Measurements from ENCODE around the gene CACYBP.

Gene CACYBP

DNA sequence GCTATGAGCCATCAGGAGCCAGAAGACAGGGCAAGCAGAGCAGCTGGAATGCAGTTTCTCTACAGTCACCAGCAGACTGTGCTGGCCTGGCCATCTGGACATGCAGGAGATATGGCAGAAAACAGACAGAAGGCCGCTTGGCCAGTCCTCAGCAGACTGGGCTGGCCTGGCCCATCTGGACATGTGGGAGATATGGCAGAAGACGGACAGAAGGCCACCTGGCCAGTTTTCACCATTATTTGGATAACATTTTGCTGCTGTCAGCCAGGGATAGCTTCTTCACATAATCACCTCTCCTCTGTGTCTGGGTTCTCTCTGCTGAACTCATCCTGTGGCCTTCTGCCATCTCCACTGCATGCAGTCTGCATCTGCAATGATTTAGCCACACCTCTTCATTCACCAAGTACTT, 25.0 kb upstream of the CACYBP start:
- no peak for DNase-seq

DNA sequence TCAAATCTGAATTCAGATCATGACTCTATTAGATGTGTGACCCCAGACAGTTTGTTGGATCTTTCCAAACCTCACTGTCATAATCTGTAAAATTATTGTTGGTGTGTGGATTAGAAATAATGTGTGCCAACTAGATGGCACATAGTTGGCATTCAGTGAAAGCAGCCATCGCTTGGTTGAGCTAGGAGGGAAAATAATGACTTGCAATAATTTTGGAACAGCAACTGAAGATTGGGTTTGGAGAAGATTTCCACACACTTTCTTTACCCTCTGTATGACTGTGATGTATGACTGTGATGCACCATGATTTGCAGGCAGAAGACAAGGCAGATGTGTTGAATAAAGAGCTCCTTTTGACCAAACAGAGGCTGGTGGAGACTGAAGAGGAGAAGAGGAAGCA, 24.0 kb upstream of the CACYBP start:
- no peak for DNase-seq

DNA sequence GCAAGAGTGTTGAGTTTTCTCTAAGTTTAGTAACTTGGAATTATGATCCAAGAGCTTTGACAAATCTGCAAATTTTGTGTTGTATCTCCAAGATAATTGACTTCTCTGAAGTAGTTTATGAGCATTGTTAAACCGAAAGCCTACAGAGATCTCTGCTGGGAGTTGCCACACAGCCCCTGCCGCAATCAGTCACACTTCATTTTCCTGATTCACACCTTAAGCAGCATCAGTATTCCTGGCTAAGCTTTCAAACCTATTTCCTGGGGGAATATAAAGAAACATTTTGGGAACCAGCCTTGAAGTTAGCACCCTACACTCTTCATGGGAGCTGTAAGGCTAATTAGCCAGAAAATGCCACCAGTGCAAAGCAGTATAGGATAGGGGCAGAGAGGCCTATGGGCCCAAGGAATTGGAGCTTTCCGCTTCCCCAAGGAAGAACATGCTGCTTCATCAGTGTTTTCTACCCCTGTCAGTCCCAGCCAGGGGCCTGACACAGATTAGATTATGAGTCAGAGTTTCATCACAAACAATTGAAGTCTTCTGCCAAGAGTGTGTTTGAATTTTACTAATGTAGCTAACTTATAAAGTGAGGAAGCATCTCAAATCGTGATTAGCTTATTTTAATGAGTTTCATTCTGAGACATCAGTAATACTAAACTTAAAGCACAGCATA, 23.2 kb upstream of the CACYBP start:
- DNase-seq = no peak

DNA sequence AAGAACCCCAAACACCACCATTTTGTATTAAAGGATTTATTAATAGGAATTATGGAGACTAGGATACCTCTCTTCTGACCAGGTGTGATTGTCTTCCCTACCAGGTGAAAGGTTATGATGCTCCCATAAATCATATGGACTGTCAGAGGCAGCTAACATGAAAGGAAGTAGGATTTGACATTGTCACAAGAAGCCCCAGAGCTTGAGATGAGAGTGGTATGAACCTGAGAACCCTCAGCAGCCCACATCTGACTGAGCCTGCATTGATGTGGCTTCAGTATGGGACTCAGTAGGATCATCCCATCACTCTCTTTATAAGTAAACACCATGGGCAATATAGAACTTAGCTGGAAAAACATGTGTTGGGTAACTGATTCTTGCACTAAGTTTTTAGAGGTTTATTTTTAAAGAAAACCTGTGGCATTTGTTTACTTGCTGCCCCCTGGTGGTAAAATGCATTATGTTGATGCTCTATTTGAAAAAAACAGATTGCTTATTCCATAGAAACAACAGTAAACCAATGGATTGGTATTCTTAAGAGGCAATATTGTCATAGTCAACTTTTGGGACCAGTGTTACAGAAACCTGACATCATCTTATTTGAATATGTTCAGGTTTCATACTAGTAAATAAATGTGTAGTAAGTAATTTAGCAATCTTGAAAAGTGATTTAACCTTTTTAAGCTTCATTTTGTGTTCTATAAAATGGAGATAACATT, 16.6 kb upstream of the CACYBP start:
- DNase-seq = no peak

DNA sequence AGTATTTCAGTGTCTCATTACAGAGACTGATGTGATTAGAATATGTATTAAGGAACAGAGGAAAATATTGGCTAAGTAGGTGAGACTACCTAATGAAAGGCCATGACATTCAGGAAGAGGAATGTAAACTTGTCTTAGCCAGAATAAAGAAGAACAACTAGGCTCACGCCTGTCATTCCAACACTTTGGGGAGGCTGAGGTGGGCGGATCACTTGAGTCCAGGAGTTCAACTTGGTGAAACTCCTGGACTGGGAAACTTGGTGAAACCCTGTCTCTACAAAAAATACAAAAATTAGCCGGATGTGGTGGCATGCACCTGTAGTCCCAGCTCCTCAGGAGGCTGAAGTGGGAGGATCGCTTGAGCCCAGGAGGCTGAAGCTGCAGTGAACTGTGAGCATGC, 14.8 kb upstream of the CACYBP start:
- DNase-seq = no peak

DNA sequence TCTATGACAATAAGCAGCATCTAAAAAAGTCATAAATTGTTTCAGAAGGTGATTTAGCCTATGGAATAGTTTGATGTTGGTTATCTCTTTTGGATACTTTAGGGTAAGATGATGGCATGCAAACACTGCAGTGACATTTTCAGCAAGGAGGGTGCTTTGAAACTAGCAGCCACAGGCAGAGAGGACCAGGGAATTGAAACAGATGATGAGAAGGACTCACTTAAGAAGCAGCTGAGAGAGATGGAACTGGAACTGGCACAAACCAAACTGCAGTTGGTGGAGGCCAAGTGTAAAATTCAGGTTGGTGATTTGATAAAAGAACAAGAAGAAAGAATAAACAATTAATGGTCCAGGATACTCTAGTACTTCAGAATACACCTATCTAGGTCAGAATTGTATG, 11.2 kb upstream of the CACYBP start:
- DNase-seq = no peak

DNA sequence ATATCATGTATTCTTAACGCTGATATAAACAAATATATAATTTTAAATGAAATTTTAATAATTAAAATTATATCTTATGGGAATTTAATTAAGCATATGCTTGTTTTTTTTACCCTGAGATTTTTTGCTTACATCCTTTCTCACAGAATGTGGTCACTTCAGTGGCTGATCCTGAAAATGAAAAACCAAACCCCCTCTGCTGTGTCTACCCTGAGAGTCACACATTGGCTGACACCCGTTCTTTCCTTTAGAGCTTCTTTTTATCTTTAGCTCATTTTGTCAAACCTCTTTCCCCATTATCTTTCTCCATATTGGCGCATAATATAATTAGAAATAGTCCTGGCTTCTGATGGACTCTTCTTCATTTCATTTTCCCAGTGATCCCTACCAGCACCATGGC, 10.8 kb upstream of the CACYBP start:
- DNase-seq = no peak

DNA sequence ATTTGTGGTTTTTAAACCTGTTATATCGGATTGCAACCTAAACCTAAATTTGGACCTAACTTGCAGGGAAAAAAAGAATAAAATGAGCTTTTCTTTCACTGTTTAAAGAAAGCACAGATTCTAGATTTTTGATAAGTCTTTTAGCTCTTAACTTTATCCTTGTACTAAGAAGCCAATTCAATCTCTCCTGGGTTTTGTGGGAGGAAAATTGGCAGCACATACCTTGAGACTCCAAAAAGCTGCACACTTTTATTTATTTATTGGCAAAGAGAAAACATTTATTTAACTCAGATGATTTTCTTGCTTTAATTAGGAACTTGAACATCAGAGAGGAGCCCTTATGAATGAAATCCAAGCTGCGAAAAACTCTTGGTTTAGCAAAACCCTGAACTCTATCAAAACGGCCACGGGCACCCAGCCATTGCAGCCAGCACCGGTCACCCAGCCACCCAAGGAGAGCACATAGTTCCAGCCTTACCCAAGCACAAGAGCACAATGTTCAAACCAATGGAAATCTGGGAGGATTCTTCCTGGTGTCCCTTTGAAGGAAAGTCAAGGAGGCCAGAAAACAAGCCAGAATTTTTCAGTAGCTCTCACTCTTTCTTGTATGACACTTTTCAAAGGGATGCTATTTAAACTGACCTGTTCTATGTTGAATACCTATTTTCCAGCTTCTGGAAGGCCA, 10.1 kb upstream of the CACYBP start:
- no peak for DNase-seq

DNA sequence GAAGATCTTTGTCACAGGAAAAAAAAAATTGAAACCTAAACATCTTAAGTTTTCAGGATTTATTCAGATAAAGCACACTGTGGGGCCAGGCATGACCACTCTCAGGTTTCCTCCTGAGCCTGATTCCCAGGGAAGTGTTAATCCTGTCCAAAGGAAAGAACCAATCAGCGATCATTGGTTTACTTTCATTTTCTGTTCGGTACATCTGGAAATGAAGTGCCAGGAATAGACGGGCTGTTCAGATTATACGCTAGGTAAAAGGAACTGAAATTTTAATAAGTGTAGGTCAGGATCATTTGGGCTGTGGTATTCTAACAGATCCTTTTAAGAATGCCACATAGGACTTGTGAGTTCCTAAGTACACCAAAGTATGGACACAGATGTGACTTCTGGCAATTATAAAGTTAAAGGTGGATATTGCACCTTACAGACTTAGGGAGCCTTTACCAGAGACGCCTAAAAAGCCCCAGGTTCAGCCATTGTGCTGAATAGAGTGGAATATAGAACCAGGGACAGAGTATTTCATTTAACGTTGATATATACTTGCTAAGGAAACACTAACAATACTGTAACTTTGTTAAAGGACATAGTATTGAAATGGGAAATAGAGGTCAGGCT, 9.3 kb upstream of the CACYBP start:
- no peak for DNase-seq

DNA sequence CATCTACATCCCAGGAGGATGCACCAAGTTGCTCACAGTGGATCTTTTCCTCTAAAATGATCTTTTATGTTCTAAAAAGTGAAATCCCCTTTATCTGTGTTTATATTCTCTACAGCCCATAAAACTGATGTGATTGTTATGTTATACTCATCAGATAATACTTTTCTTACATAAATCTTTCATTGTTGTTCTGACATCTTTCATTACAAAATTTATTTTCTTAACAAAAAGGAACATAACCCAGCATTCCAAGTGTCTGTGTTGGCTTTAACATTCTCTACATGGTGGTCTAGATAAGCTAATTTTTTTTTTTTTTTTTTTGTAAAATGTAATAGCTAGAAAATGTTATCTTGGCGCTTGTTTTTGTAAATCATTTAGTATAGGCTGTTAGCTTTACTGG, 8.3 kb upstream of the CACYBP start:
- no peak for DNase-seq

DNA sequence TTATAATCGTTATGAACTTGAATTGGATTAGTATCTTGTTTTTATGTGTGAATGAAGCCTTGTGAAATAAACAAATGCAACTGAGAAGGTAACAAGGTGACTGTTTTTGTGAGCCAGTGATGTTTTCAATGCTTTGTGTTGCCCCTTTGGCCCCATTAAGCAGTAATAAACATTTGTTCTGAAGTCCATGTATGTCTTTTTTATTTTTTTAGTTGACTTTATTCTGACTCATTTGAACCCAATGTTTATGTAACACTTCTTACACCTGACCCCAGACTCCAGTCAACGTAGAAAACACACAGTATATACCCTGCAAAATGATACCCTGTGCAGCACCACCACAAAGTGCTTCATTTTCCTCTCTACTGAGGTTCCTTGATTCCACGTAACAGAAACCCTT, 4.6 kb upstream of the CACYBP start:
- DNase-seq = no peak

DNA sequence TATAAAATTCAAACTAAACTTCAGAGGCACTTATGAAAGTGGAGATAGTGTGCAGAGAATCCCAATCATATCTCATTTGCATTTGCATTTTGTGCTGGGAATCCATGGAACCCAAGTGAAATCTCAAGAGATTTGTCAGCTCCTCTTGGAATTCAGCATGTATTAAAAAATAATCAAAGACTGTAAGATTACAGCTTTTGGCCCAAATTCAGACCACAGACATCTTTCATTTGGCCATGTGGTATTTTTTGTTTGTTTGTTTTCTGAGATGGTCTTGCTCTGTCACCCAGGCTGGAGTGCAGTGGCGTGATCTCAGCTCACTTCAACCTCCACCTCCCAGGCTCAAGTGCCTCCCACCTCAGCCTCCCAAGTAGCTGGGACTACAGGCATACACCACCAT, 3.8 kb upstream of the CACYBP start:
- no peak for DNase-seq

DNA sequence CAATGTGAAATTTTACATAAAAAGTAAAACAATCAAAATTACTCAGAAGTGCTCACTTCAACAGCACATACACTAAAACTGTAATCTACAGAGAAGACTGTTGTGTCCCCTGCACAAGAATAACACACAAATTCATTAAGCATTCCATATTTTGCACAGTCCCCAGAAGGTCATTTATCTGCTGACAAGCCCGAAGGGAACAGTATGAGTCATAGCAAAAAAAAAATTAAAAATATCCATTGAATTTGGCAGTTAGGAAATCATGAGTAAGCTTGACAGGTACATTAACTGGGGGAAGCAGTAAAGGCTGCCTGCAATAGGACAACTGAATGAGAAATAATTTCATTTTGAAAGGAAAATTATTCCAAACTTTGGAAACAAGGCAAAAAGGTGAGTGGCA, 3.3 kb upstream of the CACYBP start:
- DNase-seq = no peak

DNA sequence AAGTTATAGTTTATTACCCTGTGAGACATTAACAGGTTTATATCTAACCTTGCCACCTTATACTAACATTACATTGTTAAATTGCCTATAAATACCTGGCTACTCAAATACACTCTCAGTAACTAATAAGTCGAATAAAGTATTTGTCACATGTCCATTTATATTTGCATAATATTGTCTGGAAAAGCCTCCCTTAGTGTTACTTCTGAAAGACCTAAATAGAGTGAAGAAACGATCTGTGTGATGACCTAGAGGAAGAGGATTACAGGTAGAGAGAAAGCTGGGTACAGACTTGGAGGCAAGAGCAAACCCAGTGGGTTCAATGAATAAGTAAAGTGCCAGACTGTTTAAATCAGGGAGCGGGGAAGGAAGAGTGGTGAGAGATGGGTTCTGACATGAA, 2.7 kb upstream of the CACYBP start:
- DNase-seq = no peak

DNA sequence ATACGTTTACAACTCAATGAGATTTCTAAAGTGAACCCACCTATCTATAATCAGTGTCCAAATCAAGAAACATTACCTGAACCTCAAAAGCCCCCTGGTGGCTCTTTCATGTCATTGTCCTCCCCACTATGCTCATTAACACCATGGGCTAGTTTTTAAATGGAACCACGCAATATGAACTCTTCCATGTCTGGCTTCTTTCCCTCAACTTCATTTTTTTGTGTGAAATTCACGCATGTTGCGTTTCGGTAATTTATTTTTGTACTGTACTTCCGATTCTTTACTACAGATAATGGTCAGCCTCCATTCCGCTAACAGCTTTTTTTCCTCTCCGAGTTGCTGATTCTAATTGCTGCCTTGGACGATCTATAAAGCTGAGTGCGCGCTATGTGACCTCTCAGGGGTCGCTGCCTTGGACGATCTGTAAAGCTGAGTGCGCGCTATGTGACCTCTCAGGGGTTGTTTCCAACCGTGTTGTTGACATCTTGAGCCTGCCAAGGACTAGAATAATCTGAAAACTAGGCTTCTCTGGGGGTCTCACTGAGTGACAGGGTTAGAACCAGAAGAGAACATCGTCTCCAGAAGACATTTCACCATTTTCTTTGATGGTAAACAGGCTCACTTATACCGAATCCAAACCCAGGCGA, 1.1 kb upstream of the CACYBP start:
- DNase-seq = no peak

DNA sequence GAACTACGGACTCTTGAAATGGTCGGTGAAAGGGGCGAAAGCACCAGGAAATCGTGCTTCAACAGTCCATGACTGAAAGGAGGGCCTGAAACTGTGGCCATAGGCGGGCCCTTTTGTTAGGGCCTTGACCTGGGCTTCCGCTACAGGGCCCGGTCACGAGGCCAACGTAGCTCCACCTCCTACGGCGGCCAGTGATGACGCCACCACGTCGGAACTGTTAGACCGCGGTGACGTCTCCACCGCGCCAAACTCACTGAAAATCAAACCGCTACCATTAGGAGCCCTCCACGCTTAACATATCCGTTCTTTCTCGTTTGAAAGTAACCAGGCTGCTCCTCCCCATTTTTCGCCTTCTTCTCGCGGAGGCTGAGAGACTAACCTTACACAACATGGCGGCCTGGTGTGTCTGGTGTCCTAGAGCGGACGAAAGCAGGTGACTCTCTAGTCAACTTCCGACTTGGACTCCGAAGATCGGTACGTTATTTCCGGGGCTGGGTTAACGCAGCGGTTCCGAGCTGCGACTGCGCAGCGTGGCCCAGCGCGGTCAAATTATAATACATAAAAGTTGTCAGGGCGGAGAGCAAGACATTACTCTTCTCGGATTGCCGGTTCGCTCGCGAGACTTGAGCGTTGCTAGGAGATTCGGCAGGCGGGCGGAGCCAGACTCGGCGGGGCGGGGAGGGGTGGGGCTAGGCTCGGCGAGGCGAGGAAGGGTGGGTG, 371 bp upstream of the CACYBP start:
- DNase-seq = peak; percentile 97

DNA sequence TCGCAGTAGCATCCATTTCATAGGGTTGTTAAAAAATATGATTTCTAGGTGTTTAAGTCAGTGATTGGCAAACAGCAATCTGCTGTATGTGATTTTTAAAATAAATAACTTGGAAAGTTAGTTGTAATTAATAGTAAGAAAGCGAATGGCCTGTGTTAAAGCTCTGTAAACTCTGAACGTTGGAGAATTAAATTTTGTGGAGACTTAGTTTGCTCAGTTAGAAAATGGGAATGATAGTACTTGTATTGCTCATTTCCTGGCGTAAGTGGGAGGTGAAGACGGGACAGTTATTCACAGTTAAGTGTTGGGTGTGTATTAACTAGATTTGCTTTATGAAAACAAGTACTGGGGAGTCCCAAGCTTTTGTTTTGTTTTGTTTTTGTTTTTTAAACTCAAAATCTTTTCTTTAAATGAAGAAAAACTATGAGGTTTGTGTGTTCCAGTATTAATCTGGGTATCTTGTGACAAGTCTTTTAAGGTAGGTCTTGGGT, 995 bp downstream of the CACYBP start:
- DNase-seq = no peak

DNA sequence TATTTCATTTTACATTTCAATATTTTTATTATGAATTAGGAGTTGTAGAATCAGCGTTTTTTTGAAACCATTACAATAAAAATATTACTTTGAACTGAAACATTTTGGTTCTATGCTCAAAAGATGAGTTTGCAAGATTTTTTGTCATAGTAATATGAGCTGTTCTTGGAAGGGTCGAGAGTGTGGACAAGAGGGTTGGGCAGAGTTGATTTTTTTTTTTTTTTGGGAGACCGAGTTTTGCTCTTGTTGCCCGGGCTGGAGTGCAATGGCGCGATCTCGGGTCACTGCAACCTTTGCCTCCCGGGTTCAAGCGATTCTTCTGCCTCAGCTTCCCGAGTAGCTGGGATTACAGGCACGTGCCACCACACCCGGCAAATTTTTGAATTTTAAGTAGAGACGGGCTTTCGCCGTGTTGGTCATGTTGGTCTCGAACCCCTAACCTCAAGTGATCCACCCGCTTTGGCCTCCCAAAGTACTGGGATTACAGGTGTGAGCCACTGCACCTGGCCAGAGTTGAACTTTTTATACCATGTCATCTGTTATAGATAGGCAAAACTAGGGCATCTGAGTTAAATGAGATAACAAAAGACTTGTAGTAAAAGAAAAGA, 3.3 kb downstream of the CACYBP start:
- DNase-seq = no peak

DNA sequence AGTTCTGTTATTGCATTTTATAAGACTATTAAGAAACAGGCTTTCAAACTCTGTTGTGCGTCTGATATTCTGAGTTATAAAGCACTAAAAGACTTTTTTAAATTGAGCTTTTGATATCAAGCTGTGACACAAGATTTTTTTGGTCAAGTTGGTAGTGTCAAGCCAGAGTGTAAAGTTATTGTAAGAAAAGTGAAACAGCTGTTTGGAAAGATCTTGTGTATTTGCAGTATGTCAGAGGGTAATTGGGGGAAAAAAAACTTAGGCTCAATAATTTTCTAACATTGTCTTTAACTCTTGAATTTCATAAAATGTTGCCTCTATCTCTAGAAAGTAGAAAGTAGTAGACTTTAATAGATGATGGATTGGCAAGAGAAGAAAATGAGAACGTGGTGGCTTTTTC, 3.8 kb downstream of the CACYBP start:
- no peak for DNase-seq

DNA sequence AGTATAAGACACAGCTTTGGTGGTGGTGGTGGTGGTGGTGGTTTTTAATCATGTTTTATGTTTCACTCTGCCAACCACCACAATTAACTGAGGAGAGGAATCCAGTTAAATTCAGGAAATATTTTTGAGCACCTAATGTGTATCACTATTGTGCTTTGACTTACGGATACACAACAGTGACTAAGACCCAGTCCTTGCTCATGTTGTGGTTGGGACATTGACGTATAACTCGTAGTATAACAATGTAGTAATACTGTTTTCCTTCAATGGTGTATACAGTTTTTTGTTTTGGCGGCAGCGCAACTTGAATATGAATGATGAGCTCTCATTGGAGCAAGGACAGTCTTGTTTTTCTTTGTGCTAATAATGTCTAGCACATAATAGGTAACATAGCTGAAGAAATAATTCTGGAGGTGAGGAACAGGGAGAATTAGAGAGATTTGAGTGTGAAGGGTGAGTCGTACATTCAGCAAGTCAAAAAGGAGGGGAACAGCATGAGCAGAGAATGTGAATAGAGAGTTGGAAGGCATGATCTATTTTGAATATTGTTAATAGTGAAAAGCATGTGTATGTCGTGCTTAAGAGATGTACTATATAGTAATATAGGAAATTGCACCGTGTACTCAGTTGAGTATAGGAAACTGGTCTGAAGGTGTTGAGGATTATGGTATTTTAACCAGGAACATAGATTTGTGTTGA, 5.5 kb downstream of the CACYBP start:
- DNase-seq = no peak

DNA sequence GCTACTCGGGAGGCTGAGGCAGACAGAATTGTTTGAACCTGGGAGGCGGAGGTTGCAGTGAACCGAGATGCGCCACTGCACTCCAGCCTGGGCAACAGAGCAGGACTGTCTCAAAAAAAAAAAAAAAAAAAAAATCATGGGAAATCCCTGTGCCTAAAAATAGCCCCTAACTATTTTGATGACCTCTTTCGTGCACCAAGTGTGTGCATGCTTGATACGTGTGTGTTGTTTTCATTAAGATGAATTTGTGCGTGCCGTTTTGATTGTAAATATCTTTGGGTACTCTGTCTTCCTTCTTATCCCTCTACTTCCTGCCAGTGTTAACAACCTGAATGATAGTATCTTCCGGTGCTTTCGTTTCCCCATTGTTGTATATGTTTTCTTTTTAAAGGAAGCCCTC, 9.8 kb downstream of the CACYBP start:
- no peak for DNase-seq

Data from activated CD4-positive, alpha-beta T cell treated with anti-CD3 and anti-CD28 coated beads for 1 hour (primary cell).